NCI-H748 treated with DMSO at 0.1 percent for 48 hours (cell line): ENCODE measurements around the gene KIF26B.
"Not testable (repeated sequence)": the region's sequence is repeated elsewhere in the genome, so short reads cannot be mapped to it uniquely, and the experiment has no call there.

Experiments
- DNase-seq: peaks from one replicate; lab custom pipeline; 2025; lab: John Stamatoyannopoulos, UW

Gene KIF26B

DNA sequence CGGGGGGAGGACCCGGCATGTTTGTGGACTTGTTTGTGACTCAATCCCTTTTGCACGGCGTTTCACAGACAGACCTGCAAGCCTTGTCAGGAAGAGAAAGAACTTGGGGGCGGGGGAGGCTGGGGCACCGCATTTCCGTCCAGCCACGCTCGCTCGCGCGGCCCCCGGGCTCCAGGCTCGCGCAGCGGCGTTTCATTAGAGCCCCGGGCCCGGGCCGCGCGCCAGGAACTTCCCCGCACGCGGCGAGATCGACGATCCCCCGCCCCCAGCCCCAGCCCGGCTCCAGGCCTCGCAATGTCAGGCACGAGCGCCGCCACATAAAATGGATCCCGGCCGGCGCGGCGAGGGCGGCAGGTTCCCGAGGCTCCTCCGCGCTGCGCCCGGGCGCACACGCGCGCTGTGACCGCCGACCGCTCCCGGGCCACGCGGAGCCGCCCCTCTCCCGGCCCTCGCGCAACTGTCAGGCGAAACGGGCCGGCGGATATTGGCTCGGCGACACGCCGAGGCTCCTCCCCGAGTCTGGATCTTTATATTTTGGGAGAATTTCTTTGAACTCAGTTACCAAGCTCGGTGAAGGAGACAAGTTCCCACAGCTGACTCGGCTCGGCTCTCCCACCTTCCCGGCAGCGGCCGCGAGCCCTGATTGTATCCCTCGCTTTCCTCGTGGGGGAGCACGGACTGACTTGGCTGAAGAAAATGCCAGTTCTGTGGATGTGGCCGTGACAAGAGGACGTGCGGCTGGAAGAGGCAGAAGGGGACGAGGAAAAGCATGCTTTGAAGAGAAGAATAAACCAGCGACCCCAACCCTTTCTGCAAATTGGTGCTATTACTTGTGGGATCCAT lies at the start of gene KIF26B:
Gene KIF26B (plus strand): TSS at position 557 of the 843 bp plus-strand sequence. CDS start 440 bp downstream, outside the sequence.
- peak; percentile 12 for DNase-seq

DNA sequence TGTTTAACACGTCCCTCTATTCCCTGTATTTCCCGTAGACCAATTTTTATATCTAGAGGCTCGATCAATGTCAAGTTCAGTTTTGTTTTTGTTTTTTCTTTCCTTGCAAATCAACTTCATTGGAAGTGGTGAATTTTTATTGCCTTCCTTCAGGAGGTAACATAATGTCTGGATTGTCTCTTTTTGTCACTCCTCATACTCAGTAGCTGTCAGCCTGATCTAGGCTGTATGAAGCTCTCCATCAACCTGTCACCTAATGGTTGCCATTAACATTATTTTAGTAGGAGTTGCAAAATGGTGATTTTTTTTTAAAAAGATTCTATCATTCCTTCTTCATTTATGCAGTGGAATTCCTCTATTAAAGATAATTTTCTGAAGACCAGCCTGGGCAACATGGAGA lies 49.7 kb upstream of the KIF26B start:
- DNase-seq: no peak

DNA sequence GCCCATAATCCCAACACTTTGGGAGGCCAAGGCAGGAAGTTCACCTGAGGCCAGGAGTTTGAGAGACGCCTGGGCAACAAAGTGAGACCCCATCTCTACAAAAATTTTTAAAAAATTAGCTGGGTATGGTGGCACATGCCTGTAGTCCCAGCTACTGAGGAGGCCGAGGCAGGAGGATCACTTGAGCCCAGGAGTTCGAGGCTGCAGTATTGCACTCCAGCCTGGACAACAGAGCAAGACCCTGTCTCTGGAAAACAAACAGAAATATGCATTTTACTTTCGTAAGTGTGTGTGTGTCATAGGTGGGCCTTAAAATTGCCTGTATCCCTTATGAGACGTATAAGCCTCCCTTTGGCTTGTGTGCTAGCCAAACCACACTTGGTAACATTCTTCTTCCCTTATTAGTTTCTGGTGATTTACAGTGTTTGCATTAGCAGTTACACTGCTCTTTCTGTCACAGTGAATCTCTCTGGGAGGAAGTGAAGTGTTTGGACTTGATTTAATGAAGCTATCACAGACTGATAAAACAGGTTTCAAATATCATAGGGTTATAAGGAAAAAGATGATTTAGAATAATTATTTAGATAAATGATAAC lies 48.9 kb upstream of the KIF26B start:
- DNase-seq: no peak

DNA sequence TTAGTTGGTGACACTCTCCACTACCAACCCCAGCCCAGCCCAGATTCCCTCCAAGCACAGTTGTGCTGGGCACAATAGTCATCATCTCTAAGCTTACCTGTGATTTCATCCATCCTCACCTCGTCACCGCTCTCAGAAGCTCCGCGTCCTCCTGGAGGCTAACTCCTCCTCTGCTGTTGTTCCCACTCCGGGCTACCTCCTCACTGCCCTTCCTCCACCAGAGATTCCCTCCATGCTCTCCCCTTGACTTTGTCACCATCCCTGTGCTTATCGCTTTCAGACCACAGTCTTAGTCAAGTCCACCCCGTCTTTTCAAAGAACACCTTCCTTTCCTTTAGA lies 47.0 kb upstream of the KIF26B start:
- no peak for DNase-seq

DNA sequence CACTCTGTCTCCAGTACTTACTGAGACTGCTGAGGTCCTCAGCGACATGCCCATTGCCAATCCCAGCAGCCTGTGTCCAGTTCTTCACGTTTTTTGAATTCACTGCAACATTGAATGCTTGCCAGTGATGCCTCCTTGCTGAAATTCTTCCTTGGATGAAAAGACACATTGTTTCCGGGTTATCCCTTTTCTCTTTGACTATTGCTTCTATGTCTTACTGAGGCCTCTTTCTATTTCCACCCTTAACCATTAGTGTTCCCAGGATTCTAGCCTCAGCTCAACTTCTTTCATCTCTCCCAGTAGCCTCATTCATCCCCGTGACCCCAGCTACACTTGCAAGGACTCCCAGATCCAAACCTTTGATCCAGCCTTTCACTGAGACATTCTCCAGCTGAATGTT lies 46.5 kb upstream of the KIF26B start:
- DNase-seq: no peak

DNA sequence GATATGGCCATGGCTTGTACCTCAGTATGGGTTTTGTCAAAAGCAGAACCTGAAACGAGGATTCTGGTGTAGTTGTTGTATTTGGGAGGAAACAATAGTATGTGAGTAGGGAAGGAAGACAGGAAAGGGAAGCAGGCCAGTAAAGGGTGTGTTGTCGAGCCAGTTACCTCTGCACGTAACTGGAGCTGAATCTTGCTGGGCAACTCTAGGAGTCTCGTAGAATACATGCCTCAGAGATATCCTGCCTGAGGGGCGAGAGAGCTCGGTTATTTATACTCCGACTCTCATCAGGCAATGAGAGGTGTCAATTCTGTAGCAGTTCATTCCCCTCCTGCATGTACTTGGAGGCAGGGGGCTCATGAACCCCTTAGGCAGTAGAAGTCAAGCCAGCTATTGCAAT lies 45.9 kb upstream of the KIF26B start:
- no peak for DNase-seq

DNA sequence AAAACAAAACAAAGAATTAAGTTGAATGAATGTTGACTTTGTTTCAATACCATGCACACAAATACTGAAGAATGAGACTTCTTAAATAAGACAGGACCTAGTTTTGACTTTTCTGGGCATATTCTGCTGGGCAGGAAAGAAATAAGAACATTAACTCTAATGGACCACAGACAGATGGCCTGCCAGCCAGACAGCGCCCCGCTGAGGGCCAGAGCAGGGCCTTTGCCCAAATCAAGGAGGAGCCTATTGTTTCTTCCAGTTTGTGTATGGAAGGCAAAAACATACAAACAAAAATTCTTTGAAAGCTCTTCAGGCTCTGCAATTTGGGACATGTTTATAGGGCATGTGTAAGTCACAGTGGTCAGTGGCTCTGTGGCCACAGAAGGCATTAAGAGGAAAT lies 44.4 kb upstream of the KIF26B start:
- no peak for DNase-seq

DNA sequence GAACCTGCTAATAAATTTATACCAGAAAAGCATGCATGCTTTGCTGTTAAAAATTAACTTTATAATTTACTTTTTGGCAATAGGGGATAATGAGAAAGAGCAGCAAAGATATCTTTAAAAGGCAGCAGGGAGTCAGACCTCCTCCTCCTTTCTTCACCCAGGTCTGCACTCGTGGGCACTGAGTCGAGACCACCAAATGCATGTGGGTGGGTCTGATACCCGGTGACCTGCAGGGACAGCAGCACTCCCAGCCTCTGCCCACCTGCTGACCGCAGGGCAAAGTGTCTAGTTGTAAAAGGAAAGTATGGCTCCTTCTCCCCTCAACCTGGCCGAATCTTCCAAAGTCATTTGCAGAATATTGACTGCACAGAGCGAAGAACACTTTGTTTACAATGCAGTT lies 43.7 kb upstream of the KIF26B start:
- no peak for DNase-seq

DNA sequence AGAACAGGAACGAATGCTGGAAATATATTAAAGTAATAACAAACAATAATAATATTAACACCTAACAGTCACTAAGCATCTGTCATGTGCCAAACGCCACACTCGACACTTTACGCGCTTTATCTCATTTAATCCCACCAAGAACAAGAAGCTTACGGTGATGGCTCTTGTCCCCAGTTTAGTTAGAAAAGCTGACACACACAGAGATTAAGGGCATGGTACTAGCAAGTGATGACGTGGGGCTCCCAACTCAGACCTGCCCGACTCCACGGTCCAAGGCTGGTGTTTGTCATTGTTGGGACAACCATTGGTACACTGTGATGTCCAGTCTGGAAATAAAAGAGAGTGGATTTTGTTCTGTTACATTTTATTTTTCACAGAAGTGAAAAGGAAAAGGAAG lies 41.1 kb upstream of the KIF26B start:
- no peak for DNase-seq

DNA sequence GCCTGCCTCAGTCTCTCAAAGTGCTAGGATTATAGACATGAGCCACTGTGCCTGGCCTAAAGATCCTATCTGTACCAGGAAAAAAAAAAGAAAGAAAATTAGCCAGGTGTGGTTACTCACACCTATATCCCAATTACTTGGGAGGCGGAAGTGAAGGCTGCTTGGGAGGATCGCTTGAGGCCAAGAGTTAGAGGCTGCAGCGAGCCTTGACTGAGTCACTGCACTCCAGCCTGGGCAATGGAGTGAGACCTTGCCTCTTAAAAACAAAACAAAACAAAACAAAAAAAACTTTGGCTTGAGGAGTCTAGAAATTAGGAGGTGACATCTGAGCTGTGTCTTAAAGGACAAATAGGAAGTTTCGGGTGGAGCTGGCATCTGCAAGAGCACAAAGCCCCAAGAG lies 38.7 kb upstream of the KIF26B start:
- DNase-seq: no peak

DNA sequence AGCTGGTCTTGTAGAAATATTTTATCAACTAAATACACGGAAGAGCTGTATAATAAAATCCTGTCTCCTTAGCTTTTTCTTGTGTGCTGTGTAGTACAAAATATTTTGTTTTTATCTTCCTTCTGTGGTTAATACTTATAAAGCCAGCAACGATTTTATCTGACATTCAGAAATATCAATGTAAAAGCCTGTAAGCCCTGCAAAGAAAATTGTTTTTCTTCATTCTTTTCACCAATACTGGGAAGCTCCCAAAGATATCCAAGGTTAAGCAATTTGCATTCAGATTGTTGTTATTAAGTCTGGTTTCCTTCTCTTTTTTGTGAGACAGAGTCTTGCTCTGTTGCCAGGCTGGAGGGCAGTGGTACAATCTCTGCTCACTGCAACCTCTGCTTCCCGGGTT lies 38.0 kb upstream of the KIF26B start:
- DNase-seq: no peak

DNA sequence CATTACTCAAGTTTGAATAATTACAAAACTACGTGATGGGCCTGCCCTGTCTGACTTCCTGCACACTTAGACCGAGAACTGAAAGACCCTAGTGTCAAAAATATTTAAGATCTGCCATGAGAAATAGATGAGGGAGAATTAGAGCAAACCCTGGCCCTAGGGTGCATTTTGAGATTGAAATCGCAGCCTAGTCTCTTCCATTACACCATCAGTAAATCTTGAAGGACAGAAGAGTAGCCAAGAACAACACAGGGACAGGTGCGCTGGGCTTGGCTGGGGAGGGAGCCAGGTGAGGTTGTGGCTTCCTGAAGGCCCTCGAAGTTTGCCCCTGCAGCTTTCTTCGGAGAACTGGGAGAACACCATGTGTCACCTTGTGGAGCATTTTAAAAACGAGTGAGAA lies 36.7 kb upstream of the KIF26B start:
- no peak for DNase-seq

DNA sequence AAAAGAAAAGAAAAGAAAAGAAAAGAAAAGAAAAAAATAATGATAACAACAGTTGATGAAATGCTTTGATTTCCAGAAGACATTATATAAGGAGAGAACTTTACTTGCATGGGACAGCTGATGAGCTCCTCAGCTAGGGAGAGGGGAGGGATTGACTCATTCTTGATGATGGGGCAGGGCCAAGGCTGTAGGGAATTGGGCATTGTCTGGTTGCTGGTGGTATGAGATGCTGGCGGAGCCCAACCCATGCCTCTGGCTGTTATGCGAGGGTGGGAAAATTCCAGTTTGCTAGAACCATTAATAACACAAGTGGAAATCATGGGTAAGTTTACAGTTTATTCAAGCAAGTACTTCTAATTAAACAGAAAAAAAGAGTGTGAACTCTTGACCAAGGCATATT lies 36.0 kb upstream of the KIF26B start:
- DNase-seq: no peak

DNA sequence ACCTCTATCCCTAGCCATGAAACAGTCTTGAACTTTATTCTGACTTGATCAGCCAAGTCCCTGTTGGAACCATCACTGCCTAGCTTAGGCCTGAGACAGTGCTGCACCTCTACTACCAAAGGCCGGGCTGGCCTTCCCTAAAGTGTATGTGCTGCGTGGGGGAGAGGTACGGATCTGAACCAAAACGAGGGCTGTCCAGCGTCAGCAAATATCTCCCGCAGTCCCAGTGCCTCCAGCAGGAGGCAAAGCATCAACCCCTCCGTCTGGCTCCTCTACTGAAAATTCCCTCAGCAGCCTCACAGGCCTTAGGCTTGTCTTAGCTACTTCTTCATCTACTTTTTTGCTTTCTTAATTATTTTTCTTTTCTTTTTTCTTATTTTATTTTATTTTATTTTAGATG lies 33.3 kb upstream of the KIF26B start:
- DNase-seq: no peak

DNA sequence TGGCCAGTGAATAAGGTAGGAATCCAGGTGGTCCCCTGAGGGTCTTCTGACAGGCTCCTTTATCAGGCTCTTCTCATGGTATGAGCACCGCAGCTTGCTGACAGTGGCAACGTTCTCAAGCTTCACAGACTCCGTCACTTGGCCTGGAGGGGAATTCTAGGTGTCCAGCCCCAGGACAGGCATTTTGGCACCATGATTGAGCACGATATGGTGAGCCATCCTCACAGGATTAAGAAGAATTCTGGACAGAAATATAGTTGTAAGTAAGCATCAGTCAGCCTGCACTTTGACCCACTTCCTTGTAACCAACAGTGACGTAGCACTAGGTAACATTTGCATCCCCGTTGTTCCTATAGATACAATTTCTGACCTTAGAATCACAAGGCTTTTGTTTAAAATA lies 30.5 kb upstream of the KIF26B start:
- DNase-seq: no peak

DNA sequence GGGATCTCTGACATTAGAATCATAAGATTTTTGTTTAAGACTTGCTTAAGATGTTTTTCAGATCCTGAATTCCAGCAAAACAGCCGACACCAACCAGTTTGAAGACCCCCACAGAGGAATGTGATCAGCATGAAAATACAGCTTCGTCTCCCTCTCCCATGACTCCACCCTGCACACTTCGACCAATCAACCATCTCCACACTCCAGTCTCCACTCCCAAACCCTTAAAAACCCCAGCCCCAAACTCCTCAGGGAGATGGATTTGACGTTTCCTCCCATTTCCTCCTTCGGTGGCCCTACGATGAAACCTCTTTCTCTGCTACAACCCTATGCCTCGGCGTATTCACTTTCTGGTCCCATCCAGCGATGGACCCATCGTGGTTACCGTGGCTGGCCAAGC lies 30.1 kb upstream of the KIF26B start:
- no peak for DNase-seq

DNA sequence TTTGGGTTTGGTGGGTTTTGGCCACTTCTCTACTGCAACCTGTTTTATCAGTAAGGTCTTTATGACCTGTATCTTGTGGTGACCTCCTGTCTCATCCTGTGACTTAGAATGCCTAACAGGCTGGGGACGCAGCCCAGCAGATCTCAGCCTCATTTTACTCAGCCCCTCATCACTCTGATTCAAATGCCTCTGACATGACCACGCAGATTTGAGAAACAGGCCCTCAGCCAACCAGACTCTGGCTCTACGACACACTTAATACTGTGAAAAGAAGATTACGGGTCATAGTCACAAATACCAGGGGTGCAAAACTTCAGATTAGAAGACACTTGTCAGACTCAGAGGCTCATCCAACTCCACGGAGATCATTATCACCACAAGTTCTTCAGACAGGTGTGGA lies 28.3 kb upstream of the KIF26B start:
- DNase-seq: no peak

DNA sequence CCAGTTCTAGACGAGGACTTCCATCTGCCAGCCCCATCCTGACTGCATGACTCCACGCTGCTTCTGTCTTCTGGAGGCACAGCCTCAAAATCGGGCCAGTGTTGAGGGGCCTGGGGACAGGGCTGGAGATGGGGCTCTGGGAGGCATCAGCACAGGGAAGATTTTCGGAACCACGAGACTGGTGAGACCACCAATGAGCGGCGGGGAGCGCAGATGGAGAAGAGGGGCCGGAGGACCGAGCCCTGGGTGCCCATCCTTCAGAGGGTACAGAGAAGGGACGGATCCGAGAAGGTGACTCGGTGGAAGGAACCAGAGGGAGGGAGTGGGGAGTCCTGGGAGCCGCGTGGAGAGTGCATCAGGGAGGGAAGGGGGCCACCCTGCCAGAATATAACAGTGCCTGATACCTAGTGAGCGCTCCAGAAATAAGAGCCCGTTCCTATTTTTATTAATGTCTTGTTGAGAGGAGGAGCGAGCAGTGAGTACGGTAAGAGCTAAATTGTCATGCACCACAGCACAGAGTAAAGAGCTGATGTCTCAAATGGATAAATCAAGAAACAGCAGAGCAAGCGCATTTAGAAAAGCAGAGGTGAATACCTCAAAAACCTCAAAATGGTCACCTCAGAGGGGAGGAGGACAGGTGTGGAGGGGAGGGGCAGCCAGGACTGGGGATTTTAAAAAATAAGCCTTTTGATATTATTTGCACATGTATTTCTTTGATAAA lies 26.2 kb upstream of the KIF26B start:
- DNase-seq: no peak

DNA sequence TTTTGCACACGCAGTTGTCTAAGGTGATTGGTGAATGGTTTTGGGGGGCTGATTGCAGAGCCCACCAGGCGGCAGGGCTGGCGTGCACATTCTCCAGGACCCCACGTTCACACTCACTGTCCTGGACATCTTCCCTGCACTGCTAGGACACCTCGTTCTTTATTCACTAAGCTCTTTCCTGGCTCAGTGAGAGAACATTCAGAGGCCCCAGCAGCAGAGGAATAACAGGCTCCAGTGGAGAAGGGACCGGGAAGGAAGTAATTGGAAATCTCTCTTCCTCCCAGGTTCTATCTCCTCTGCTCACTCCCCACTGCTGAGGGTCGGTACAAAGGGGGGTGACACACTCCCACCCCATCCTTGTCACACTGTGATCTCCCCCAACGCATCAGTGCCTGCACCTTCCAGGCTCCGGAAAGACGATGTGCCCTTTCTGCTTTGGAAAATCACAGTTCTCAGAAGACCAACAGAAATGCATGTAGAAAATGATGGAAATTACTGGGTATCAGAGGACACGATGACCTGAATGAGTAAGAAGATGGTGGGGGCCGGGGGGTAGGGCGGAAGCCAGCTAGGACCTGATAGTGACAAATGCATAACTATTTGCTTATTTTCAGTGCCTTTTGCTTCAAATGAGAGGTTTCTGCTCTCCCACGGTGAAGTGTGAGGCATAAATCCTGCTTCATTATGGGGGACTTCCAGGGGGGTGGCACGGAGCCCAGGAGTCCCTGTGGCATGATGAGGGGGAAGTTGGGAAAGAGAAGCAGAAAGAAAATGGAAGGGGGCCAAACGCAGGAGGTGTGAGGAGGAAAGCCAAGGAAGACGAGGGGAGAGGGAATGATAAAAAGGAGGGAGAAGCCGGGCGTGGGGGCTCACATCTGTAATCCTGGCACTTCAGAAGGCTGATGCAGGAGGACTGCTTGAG lies 25.2 kb upstream of the KIF26B start:
- no peak for DNase-seq

DNA sequence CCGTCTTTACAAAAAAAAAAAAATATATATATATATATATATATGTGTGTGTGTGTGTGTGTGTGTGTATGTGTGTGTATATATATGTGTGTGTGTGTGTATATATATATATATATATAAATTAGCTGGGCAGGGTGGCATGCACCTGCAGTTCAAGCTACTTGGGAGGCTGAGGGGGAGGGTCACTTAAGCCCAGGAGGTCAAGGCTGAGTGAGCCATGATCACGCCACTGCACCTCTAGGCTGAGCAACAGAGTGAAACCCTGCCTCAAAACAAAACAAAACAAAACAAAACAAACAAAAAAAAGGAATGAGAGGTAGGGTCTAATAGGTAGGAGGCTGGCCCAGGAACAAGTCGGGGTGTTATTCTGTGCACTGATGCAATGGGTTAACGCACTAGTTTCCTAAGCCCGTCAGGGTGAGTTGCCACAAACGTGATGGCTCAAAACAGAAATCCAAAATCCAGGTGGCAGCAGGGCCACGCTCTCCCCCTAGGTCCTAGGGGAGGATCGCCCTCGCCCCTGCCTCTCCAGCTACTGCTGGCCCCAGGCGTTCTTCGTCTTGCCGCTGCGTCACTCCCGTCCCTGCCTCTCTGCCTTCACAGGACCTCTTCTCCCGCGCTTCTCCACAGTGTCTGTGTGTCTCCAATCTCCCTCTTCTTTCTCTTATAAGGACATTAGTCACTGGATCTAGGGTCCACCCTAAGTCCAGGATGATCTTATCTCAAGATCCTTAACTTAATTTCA lies 24.3 kb upstream of the KIF26B start:
- DNase-seq: not testable (repeated sequence)

DNA sequence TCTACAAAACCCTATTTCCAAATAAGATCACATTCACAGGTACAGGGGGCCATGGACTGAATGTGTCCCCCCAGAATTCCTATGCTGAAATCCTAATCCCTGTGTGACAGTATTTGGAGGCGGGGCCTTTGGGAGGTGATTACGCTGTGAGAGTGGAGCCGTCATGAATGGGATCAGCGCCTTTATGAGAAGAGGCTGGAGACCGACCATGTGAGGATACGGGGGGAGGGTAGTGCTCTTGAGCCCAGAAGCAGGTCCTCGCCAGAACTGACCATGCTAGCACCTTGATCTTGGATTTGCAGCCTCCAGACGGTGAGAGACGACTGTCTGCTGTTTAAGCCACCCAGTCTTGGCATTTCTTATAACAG lies 23.8 kb upstream of the KIF26B start:
- no peak for DNase-seq

DNA sequence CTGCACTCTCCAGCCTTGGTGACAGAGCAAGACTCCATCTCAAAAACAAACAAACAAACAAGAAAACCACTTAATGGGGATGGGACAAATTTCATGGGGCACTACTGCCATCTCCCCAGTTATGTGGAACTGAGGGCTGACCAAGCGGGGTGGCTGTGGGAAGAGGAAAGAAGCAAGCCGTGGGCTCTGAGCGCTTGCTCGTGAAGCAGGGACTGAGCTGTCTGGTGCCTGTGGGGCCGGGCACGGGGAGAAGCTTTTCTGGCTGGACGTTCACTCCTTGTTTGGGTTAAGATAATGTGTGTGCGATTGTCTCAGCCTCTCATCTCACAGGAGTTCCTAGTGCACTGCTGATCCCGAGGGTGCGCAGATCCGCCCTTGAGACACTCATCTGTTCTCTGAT lies 22.0 kb upstream of the KIF26B start:
- DNase-seq: no peak
